Lung microvascular endothelial cell (primary cell): Measurements from ENCODE around the gene SPAG16. TPM values are rescaled to one million over a fixed set of nuclear protein-coding genes. Genes with fewer than 3 reads are reported as not detected.
A peak's percentile ranks its signal among the peaks of the same experiment; 100 is the strongest.
"Not testable (repeated sequence)": the region's sequence is repeated elsewhere in the genome, so short reads cannot be mapped to it uniquely, and the experiment has no call there.

Experiments
- DNase-seq, 2 donors: peaks; one replicate each; pipeline versions ENCODE4 v3.0.0 to v3.0.0-alpha.2; 2010; ENCODE audit warnings: low read depth in 2 of 2
- total RNA-seq: library from RNA; depleted of rRNA; stranded (reverse); fragments of >200 nt; gene quantifications from 2 replicates; pipeline ENCODE4 v1.2.1, GENCODE V29; 2014

The SPAG16 gene
- total RNA-seq, 1 donor from 2014 or later = 9.1 TPM

- peak in 1 of 2 donors; percentile 14 for DNase-seq
Observed at GRCh38 chr2:213271947-213272346, 12.3 kb upstream of the SPAG16 start.

- DNase-seq = no peak
Observed at GRCh38 chr2:213274143-213274542, 10.1 kb upstream of the SPAG16 start.

GRCh38 chr2:213275265-213275664 is 9.0 kb upstream of the SPAG16 start:
- no peak for DNase-seq

- not testable (repeated sequence) for DNase-seq
Observed at GRCh38 chr2:213277134-213277533, 7.1 kb upstream of the SPAG16 start.

GRCh38 chr2:213279116-213279620 is 5.1 kb upstream of the SPAG16 start:
- no peak for DNase-seq

- DNase-seq = no peak
Observed at GRCh38 chr2:213279971-213280370, 4.3 kb upstream of the SPAG16 start.

- no peak for DNase-seq
Observed at GRCh38 chr2:213281156-213281555, 3.1 kb upstream of the SPAG16 start.

GRCh38 chr2:213285404-213285803 is 1.1 kb downstream of the SPAG16 start:
- no peak for DNase-seq

GRCh38 chr2:213286161-213286560 is 1.9 kb downstream of the SPAG16 start:
- DNase-seq = no peak

- DNase-seq = peak in 1 of 2 donors; percentile 3
Observed at GRCh38 chr2:213288913-213289700, 4.8 kb downstream of the SPAG16 start.

- DNase-seq = no peak
Observed at GRCh38 chr2:213290501-213290900, 6.2 kb downstream of the SPAG16 start.

- no peak for DNase-seq
Observed at GRCh38 chr2:213296270-213296669, 12.0 kb downstream of the SPAG16 start.

GRCh38 chr2:213306316-213306942 is 22.2 kb downstream of the SPAG16 start:
- peak; percentile 31 to 48 for DNase-seq

- no peak for DNase-seq
Observed at GRCh38 chr2:213315168-213315876, 31.1 kb downstream of the SPAG16 start.

- no peak for DNase-seq
Observed at GRCh38 chr2:213316001-213316735, 31.9 kb downstream of the SPAG16 start.

- peak in 1 of 2 donors; percentile 3 for DNase-seq
Observed at GRCh38 chr2:213317929-213318328, 33.7 kb downstream of the SPAG16 start.

GRCh38 chr2:213320604-213321003 is 36.3 kb downstream of the SPAG16 start:
- no peak for DNase-seq

GRCh38 chr2:213336253-213336770 is 52.0 kb downstream of the SPAG16 start:
- no peak for DNase-seq

- no peak for DNase-seq
Observed at GRCh38 chr2:213353419-213353818, 69.2 kb downstream of the SPAG16 start.

GRCh38 chr2:213376644-213377043 is 92.4 kb downstream of the SPAG16 start:
- DNase-seq = no peak

GRCh38 chr2:213407027-213407426 is 122.8 kb downstream of the SPAG16 start:
- not testable (repeated sequence) for DNase-seq
